ENCODE measurements around the gene IGFBP3.

DNA sequence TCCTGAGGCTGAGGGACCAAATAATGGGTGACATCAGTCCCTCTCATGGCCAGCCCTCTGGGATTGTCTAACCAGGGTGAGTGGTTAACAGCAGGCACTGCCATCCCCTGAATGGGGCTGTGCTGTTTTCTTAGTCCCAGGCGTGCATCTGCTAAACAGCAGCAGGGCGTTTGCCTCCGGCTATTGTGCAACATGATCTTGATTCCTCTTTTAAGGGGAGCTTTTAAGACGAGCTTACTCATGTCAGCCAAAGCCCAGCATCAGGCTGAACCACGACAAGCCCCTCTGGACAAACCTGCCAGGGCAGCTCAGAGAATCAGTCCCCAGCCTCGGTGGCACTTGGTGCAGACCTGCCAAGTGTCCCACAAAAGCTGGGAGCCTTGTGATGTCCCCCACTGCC, 16.2 kb upstream of the IGFBP3 start:
- TF ChIP-seq ZNF274 (IDR thresholded peaks at IDR 0.05; ENCODE audit: low read depth, low read length) (no peak), YY1 (IDR thresholded peaks at IDR 0.05; ENCODE audit: insufficient read depth, insufficient read length) (no peak)

Measured in NT2/D1 (cell line).